CD4-positive, alpha-beta T cell treated with Interleukin-6 at 100 ng/mL for 8 hours (primary cell): Measurements from ENCODE around the gene SLC16A1.
"Not testable (repeated sequence)": the region's sequence is repeated elsewhere in the genome, so short reads cannot be mapped to it uniquely, and the experiment has no call there.

Experiments used
- DNase-seq: peaks from one replicate; pipeline ENCODE4 v3.0.0-alpha.2; 2020; ENCODE audit warnings: mixed read lengths, low spot score

SLC16A1 gene

GRCh38 chr1:112955773-112956543, at the start of gene SLC16A1:
Gene SLC16A1 (minus strand): TSS chr1:112956196. CDS start chr1:112929308, 26,888 bp downstream.
- DNase-seq: peak; percentile 87

GRCh38 chr1:113003751-113004690, 48.0 kb upstream of the SLC16A1 start:
- no peak for DNase-seq

- no peak for DNase-seq
These were observed 46.3 kb upstream of the SLC16A1 start for GRCh38 chr1:113002297-113002696.

- no peak for DNase-seq
These were observed 42.7 kb upstream of the SLC16A1 start for GRCh38 chr1:112998592-112999235.

- DNase-seq: no peak
These were observed 41.8 kb upstream of the SLC16A1 start for GRCh38 chr1:112997781-112998180.

- DNase-seq: no peak
These were observed 39.9 kb upstream of the SLC16A1 start for GRCh38 chr1:112995890-112996289.

- not testable (repeated sequence) for DNase-seq
These were observed 39.0 kb upstream of the SLC16A1 start for GRCh38 chr1:112995021-112995420.

- no peak for DNase-seq
These were observed 36.8 kb upstream of the SLC16A1 start for GRCh38 chr1:112992780-112993179.

GRCh38 chr1:112991402-112992120, 35.6 kb upstream of the SLC16A1 start:
- no peak for DNase-seq

GRCh38 chr1:112990271-112990670, 34.3 kb upstream of the SLC16A1 start:
- no peak for DNase-seq

- no peak for DNase-seq
These were observed 32.4 kb upstream of the SLC16A1 start for GRCh38 chr1:112988367-112988766.

GRCh38 chr1:112985123-112985522, 29.1 kb upstream of the SLC16A1 start:
- no peak for DNase-seq

- DNase-seq: no peak
These were observed 27.6 kb upstream of the SLC16A1 start for GRCh38 chr1:112983537-112984131.

GRCh38 chr1:112982853-112983536, 27.0 kb upstream of the SLC16A1 start:
- no peak for DNase-seq

- DNase-seq: no peak
These were observed 26.3 kb upstream of the SLC16A1 start for GRCh38 chr1:112982328-112982727.

- not testable (repeated sequence) for DNase-seq
These were observed 25.8 kb upstream of the SLC16A1 start for GRCh38 chr1:112981834-112982233.

GRCh38 chr1:112981426-112981825, 25.4 kb upstream of the SLC16A1 start:
- DNase-seq: no peak

- no peak for DNase-seq
These were observed 19.3 kb upstream of the SLC16A1 start for GRCh38 chr1:112975336-112975735.

GRCh38 chr1:112974646-112975045, 18.6 kb upstream of the SLC16A1 start:
- no peak for DNase-seq

- DNase-seq: no peak
These were observed 17.8 kb upstream of the SLC16A1 start for GRCh38 chr1:112973788-112974187.

- no peak for DNase-seq
These were observed 15.0 kb upstream of the SLC16A1 start for GRCh38 chr1:112971006-112971405.
